CD4-positive, alpha-beta T cell treated with Interleukin-6 at 100 ng/mL for 8 hours (primary cell): ENCODE data around the gene ADGRF5.

Source experiments
- DNase-seq: peaks from one replicate; pipeline ENCODE4 v3.0.0-alpha.2; 2020; ENCODE audit warnings: mixed read lengths, low spot score

Gene ADGRF5, protein sequence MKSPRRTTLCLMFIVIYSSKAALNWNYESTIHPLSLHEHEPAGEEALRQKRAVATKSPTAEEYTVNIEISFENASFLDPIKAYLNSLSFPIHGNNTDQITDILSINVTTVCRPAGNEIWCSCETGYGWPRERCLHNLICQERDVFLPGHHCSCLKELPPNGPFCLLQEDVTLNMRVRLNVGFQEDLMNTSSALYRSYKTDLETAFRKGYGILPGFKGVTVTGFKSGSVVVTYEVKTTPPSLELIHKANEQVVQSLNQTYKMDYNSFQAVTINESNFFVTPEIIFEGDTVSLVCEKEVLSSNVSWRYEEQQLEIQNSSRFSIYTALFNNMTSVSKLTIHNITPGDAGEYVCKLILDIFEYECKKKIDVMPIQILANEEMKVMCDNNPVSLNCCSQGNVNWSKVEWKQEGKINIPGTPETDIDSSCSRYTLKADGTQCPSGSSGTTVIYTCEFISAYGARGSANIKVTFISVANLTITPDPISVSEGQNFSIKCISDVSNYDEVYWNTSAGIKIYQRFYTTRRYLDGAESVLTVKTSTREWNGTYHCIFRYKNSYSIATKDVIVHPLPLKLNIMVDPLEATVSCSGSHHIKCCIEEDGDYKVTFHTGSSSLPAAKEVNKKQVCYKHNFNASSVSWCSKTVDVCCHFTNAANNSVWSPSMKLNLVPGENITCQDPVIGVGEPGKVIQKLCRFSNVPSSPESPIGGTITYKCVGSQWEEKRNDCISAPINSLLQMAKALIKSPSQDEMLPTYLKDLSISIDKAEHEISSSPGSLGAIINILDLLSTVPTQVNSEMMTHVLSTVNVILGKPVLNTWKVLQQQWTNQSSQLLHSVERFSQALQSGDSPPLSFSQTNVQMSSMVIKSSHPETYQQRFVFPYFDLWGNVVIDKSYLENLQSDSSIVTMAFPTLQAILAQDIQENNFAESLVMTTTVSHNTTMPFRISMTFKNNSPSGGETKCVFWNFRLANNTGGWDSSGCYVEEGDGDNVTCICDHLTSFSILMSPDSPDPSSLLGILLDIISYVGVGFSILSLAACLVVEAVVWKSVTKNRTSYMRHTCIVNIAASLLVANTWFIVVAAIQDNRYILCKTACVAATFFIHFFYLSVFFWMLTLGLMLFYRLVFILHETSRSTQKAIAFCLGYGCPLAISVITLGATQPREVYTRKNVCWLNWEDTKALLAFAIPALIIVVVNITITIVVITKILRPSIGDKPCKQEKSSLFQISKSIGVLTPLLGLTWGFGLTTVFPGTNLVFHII (N-terminal part only)

DNA sequence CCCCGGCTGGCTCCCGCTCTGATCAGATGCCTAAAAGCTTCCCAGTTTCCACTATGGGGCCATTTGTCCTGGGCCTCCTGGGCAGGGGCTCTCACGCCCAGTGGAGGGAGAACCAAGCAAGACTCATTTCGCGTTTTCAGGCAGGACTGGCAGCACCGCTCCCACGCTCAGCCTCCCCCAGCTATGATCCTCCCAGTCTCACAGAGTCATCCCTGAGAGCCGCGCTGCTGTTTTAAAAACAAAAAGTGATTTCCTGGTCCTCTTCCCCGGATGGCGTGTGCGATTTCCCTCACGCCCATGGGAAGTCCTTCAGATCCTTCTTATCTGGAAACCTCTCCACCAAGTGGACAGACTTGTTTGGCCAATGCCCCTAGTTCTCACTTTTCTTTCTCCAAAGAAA lies at the start of gene ADGRF5:
TSS of gene ADGRF5 (minus strand) at position 208 of the 400 bp plus-strand sequence. CDS start 15,176 bp downstream, outside the sequence.
- DNase-seq = no peak

DNA sequence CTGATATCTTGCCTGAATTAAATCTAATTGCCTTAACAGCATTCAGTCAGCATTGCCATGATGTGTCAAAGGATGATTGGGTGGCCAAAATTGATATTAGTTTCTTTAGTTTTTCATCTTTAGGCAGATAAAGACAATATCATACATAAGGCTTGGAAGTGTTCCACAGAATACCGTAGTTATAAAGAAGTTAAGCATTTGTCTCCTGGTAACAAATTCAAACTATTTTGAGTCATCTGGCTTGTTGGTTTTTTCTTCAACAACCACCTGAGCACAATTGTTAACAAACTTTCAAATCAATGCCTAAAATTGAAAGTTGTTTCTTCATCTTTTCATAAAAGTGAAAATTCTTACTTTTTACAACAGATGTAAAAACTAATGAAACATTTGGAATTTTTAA lies 47.5 kb upstream of the ADGRF5 start:
- DNase-seq = no peak

DNA sequence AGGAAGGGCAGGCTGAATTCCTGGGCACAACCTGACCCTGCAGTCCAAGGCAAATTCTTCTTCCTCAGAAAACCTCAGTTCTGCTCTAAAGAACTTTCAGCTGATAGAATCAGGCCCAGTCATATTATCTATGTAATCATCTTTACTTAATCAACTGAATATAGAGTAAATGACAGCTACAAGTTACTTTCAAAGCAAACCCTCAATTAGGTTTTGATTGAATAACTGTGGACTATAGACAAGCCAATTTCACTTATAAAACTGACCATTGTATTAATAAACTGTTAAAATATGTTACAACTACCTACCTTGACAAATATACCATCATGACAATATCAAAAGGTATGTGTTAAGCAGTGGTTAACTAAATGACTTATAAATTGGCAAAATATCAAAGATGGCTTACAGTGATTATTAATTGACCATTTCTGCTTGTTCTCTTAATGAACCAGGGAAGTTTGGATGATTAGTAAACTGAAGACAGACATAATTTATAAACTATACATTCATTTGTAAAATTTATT lies 46.1 kb upstream of the ADGRF5 start:
- no peak for DNase-seq

DNA sequence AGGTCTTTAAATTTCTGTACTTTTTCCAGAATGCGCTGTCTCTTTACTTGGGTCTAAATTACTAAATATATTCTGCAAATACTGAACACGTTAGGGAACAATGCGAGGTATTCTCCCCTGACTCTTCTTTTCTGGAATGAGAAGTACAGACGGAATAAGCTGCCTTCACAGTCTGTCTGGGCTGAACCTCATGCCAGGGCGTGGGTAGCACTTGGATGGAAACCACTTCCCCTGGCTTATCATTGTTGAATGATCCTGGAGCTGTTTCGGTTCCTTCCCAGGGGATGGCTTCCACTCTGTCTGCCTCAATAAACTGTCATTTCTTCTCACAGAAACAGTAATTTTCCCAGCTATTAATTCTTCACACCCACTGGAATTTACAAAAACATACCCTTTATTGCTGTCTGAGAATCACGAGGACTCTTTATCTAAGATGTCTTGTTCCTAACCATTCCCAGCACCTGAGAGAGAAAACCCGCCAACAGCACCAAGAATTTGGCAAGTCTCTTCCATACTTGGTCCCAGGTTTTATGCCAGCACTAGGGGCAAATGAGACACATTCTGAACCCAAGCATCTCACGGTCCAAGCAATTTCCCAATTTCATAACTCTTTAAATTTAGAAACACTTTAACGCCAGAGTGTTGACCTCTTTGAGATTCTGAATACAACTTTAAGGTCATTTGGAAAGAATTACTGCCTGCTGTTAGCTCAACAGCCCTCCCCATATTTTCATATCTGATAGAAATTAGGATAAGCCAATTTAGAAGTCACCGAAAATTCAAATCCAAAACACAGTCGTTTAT lies 43.2 kb upstream of the ADGRF5 start:
- DNase-seq = no peak

DNA sequence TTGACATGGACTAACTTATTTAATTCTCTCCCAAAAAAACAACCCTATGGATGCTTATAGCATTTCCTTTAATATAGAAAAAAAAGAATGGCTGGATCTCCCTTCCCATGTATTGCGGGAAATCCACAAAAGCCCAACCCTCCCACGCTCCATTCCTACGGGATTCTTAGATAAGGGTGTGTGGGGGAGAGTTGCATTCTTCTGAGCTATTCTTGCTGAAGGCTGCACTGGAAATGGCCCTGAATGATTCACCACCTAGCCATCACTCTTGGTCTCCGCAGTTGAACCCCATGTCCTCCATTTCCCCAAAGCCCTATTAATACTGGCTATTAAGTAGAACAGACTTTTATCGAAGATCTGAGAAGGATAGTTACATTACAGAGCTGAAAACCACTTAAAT lies 41.9 kb upstream of the ADGRF5 start:
- no peak for DNase-seq

DNA sequence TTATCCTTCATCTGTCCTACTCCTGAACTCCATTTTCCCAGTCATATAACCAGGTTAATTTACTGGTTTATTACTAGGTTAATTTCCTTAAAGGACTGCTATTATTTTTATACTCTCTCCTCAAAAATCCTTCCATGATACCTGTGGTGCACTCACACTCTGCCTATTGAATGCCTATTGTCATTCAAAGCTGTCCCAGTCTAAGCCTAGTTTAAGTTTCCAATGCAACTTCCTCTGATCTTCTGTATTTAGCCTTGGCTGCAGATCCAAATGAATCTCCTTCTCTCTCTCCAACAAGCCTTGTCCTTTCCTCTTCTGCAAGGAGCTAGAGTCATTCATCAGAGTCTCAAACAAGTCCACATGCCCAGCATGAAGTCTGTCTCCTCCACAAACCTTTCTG lies 41.3 kb upstream of the ADGRF5 start:
- DNase-seq = no peak

DNA sequence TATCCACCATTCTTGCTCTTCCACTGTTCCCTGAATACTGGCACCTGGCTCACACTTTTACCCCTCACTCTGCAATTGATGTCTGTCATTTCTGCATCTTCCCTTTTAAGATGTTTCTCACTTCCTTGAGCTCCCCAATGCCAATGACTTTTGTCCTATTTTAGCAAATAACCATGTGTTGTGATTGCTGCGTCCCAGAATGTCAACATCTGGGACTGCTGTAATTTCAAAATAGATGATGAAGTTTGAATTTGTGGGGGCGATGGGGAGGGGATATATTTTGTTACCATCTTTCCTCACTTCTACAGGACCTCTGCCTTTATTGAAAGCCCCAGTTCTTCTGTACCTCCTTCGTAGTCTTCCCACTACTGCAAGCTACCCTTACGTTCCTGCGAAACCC lies 40.0 kb upstream of the ADGRF5 start:
- DNase-seq = no peak

DNA sequence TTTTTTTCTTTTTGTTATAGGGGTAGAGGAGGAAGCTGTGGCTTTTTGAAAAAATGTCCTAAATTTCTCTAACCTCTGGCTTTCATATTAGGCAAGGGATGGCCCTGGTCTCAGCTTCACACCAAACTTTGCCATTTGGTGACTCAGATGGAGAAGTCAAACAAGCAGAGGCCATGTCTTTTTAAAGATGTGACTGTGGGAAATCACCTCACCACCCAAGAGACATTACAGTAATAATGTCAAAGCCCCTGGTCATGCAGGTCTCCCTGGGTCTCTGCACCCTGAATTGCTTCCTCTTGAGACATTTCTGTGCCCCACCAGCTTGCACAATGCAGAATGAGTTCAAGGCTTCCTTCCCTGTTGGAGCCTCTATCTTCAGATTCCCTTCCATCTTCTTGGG lies 39.5 kb upstream of the ADGRF5 start:
- DNase-seq = no peak

DNA sequence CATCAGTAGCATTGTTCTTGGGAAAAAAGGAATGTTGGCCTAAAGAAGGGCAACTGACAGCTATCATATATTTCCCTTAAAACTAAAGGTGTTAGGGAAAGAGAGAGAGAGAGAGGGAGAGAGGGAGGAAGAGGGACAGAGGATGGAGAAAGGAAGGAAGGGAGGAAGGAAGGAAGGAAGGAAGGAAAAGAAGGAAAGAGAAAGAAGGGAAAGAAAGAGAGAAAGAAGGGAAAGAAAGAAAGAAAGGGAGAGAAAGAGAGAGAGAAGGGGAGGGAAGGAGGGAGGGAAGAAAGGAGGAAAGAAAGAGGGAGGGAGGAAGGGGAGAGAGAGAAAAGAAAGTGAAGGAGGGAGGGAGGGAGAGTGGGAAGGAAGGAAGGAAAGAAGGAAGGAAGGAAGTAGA lies 37.7 kb upstream of the ADGRF5 start:
- no peak for DNase-seq

DNA sequence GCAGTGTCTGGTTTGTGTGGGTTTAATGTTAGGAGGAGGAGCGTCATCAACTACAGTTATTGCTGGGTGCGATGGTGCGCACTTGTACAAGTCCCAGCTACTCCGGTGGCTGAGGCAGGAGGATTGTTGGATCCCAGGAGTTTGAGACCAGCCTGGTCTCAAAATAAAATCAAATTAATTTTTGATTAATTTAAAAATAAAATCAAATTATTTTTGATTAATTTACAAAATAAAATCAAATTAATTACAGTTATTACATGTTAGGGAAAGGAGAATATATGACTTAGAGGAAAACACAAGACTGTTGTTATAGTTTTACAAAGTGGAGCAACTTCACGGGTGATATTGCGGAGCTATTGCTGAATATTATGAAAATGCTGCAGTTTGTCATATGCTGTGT lies 34.7 kb upstream of the ADGRF5 start:
- DNase-seq = no peak

DNA sequence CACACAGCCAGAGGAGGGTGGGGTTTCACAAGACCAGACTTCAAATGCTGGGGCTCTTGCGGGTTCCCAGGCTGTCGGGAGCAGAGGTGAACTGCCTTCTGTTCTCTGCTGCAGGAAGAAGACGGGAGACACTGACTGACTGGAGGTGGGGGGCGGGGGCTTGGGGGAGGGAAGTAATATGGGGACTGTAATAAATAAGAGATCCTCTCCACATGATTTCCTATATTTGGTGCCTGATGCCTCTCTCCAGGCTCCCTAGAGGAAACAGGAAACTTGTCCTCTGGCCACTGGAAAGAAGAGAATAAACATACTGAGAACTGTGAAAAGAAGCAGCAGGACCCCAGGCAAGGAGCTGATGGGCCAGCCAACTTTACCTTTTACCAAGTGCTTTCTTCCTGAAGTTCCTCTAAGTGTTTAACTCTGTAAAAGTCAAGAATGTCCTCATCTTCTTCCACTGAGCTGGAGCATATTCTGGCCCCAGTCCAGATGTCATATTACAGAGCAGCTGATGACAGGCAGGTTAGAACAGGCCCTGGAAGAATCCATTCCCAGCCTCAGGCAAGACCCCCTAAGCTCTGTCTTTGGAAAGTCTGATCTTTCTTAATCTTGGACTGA lies 33.2 kb upstream of the ADGRF5 start:
- DNase-seq = no peak

DNA sequence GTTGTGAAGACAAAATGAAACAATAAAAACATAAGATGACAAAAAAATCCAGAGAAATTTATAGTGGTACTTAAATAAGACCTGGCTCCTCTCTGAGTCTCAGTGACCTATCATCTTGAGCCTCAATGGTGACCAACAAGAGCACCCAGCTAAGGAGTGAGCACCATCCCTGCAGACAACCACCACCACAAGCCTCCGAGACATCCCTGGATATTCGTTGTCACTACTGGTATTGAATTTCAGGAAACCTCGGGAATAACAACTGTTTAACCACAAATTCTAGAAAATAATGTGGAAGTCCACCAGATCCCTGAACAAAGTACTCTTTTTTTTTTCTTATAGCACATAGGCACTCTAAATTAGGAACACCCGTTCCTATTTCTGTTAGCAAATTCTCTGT lies 32.2 kb upstream of the ADGRF5 start:
- no peak for DNase-seq

DNA sequence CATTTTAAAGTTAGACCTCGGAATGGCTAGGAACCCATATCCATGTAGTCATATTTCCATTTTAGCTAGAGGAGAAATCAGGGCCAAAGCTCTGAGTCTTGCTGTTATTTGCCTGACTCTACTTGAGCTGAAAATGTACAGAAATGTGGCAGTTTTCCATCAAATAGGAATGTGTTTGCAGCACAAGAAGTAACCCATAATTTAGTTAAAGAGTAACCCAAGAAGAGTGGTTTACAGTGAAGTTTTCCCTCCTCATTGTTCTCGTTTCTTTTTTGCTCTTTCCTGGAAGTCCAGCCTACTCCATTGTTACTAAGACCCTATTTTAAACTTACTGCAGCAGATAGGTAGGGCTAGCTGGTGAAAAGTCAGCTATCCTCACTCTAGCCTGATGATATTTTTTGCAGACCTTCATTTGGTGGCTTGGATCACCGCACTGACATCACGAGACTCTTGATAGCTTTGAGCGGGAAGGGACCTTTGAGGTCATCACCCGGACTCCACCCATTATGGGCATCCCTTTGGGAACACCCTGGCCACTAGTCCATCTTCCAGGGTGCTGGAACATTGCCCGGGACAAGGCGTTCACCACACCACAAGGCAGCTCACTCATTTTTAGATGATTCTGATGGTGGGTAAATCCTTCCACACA lies 28.0 kb upstream of the ADGRF5 start:
- no peak for DNase-seq

DNA sequence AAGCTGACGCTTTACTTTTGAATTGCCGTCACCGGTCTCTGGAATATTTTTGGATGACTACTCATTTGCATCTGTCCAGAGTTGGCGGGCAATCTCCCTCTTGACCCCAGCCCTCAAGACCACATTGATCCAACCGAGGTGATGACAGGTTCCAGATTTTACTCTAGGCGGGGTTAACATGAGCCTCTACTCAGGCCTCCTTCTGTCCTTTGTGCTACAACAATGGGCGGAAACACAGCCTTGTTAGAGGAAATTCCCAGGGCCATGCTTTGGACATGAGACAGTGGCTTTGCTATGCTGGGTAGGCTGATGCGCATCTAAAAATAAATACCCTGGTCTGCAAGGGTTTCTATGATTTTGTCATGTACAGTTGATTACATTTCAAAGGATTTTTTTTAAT lies 27.0 kb upstream of the ADGRF5 start:
- no peak for DNase-seq

DNA sequence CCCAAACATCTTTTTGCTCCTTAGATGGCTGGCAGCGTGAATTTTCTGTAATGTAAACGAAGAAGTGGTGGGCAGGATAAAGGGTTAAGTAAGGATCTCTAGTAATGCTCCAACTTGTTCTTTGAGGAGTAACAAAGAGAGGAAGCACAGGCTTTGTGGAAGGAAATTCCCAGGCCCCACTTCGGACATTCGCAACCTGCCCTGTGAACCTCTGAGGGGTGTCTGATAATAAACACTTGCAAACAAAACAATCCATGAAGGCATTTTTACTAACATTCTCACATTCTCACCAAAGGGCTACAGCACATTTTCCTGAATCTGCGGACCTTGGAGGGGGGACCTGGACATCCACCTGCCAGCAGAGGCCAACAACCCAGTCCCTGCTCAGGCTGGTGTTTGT lies 25.8 kb upstream of the ADGRF5 start:
- DNase-seq = no peak

DNA sequence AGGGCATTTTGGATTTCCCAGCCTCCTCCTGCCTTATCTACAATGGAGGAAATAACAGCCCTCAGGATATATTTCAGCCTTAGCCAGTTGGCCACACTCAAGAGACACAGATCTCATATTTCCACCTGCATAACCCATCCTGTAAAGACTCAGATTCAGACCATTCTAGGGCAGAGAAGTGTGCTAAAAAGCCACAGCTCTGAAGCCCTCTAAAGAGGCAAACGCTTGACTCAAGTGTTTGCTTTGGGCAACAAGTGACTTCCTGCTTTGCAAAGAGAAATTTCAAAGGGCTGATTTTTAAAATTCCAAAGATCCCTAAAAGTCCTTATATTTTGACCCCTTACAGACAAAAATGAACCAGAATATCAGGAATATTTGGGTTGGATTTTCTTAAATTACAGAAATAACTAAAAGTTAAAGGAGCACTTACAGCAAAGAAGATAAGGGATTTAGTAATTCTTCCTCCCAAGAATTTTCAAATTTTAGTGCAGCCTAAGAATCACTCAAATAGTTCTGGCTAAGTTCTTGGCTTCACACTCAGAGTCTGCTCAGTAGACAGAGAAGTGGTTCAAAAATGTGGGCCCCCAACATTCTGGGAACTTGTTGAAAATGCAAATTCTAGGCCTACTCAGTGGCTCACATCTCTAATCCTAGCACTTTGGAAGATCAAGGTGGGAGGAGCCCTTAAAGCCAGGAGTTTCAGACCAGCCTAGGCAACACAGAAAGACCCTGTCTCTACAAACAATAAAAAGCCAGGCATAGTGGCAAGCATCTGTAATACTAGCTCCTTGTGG lies 18.9 kb upstream of the ADGRF5 start:
- DNase-seq = no peak

DNA sequence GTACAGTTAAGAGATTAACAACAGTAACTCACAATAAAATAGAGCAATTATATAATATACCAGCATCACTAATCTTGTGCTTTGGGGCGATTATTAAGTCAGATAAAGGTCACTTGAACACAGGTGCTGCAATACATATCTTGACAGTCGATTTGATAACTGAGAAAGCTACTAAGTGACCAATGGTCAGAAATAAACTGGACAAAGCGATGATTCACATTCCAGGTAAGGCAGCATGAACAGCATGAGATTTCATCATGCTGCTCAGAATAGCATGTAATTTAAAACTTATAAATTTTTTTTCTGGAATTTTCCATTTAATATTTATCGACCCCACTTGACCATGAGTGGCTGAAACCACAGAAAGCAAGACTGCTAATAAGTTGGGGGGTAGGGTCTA lies 15.9 kb upstream of the ADGRF5 start:
- no peak for DNase-seq

DNA sequence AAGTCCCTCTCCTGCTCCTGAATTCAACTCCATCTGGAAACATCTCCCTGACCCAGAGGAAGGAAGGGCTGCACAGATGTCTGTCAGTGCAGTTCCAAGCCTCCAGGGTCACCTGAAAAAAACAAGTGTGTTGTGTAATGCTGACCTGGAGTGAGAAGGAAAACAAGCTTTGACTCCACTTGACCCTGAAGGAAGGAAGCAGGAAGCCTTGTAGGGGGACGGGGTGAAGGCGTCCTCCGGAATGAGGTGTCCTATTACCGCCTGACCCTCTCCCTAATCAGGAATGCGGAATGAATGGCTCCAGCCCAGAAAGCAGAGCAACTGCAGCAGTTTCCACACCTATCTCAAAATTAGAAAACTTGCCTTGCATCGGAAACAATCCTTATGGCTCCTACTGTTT lies 13.9 kb upstream of the ADGRF5 start:
- DNase-seq = no peak

DNA sequence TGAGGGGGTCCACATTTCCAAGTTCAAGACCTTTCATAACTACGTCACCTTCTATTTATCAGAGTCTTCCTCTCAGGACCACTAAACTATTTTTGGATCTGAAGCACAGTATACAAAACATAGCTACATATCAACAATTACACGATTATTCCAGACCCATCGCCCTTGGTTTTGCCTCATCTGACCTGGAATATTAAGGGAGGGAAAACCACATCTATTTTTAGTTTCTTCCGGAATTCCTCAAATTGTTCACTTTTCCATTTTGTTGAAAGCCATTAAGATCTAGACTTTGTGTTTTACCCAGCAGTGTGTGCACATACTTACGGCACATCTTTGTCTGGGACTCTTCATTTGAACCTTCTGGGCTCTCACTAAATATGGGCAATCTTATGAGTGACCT lies 12.0 kb upstream of the ADGRF5 start:
- no peak for DNase-seq
